Hepatocyte (in vitro differentiated cells): Measurements from ENCODE around the gene RAB27A. TPM values are rescaled to one million over a fixed set of nuclear protein-coding genes. Genes with fewer than 3 reads are reported as not detected.
A peak's percentile ranks its signal among the peaks of the same experiment; 100 is the strongest.

Experiments
- DNase-seq: peaks from one replicate; pipeline ENCODE4 v3.0.0-alpha.2; 2016; ENCODE audit warnings: low spot score
- H2AFZ ChIP-seq: fragments of 200-600 bp; sonication (generic); 2 replicates; pipeline ENCODE4 v1.6.0; 2016; ENCODE audit warnings: antibody characterized with exemption, mild to moderate bottlenecking
- H3K27ac ChIP-seq: fragments of 200-600 bp; sonication (generic); 2 replicates; pipeline ENCODE4 v1.5.1; 2016; ENCODE audit warnings: mild to moderate bottlenecking
- H3K27me3 ChIP-seq: fragments of 200-600 bp; sonication (generic); 2 replicates; pipeline ENCODE4 v1.6.1; 2016
- H3K36me3 ChIP-seq: fragments of 200-600 bp; sonication (generic); replicated peaks from 2 replicates; pipeline ENCODE4 v1.5.1; 2016; ENCODE audit warnings: low read depth; ENCODE audit not compliant: insufficient read depth
- H3K4me1 ChIP-seq: fragments of 200-600 bp; sonication (generic); 2 replicates; pipeline ENCODE4 v1.5.1; 2016; ENCODE audit warnings: mild to moderate bottlenecking, moderate library complexity; ENCODE audit not compliant: insufficient read depth
- H3K4me2 ChIP-seq: fragments of 200-600 bp; sonication (generic); 2 replicates; pipeline ENCODE4 v1.6.0; 2016
- H3K4me3 ChIP-seq: fragments of 200-600 bp; sonication (generic); 2 replicates; pipeline ENCODE4 v1.5.1; 2016; ENCODE audit warnings: mild to moderate bottlenecking
- H3K79me2 ChIP-seq: fragments of 200-600 bp; sonication (generic); 2 replicates; pipeline ENCODE4 v1.6.0; 2017; ENCODE audit warnings: mild to moderate bottlenecking
- H3K9me2 ChIP-seq: fragments of 200-600 bp; sonication (generic); replicated peaks from 2 replicates; pipeline ENCODE4 v1.6.0; 2017; ENCODE audit warnings: mild to moderate bottlenecking; ENCODE audit not compliant: insufficient read depth
- H3K9me3 ChIP-seq: fragments of 200-600 bp; sonication (generic); 2 replicates; pipeline ENCODE4 v1.5.1; 2016; ENCODE audit warnings: low read depth, mild to moderate bottlenecking
- H4K20me1 ChIP-seq: fragments of 200-600 bp; sonication (generic); 2 replicates; pipeline ENCODE4 v1.6.0; 2016; ENCODE audit warnings: mild to moderate bottlenecking; ENCODE audit not compliant: insufficient read depth, poor library complexity, severe bottlenecking
- CTCF ChIP-seq: fragments of 200-600 bp; sonication (generic); IDR thresholded peaks from 2 replicates; pipeline ENCODE4 v1.5.1; 2016; ENCODE audit warnings: antibody characterized with exemption, mild to moderate bottlenecking; ENCODE audit not compliant: poor library complexity
- EZH2 ChIP-seq: fragments of 200-600 bp; sonication (generic); IDR thresholded peaks from 2 replicates; pipeline ENCODE4 v1.6.1; 2016; ENCODE audit warnings: antibody characterized with exemption, mild to moderate bottlenecking, borderline replicate concordance
- EZH2phosphoT487 ChIP-seq: fragments of 200-600 bp; sonication (generic); IDR thresholded peaks from one replicate; pipeline ENCODE4 v1.6.1; 2018; ENCODE audit warnings: antibody characterized with exemption, mild to moderate bottlenecking, low read depth, moderate library complexity; ENCODE audit not compliant: unreplicated experiment, severe bottlenecking
- WGBS: methylation state at CpG from one replicate; pipeline ENCODE4 v1.1.6; 2016; ENCODE audit warnings: low lambda C conversion rate; ENCODE audit errors: missing lambda C conversion rate; 5-methylcytosine and 5-hydroxymethylcytosine counted together
- polyA plus RNA-seq: library from polyadenylated mRNA; unstranded; fragments of >200 nt; fragmentation: Nextera tagmentation; extraction: Ambion mirVana; gene quantifications from 2 replicates; pipeline ENCODE4 v1.2.1, GENCODE V29; 2016
- total RNA-seq: library from RNA; depleted of rRNA; stranded (reverse); fragments of >200 nt; gene quantifications from 2 replicates; pipeline ENCODE4 v1.2.3, GENCODE V29; 2014

The RAB27A gene
- total and polyA plus RNA-seq, 2 experiments from 2014 or later = 10.5 to 16.6 TPM

GRCh38 chr15:55170361-55170760 lies 119.3 kb downstream of the RAB27A start:
- TF ChIP-seq CTCF (no peak), EZH2phosphoT487 (no peak), EZH2 (no peak)
- no peaks in the 10 kb centered on the region for H3K9me3 ChIP-seq
- H3K79me2 ChIP-seq = no peaks in the 10 kb centered on the region
- no peak overlapping the region for H3K4me2 ChIP-seq
- H2AFZ ChIP-seq = no peak overlapping the region
- H4K20me1 ChIP-seq = no peaks in the 10 kb centered on the region
- no peak for DNase-seq
- 85% methylated on average over 4 of the region's 4 CpGs for WGBS
- no peaks in the 10 kb centered on the region for H3K36me3 ChIP-seq
- H3K27me3 ChIP-seq = no peaks in the 10 kb centered on the region
- no peak overlapping the region for H3K27ac ChIP-seq
- no peak overlapping the region for H3K4me3 ChIP-seq
- no peaks in the 10 kb centered on the region for H3K4me1 ChIP-seq
- H3K9me2 ChIP-seq = no peaks in the 10 kb centered on the region

GRCh38 chr15:55168350-55168974 lies 121.2 kb downstream of the RAB27A start:
- H3K27me3 ChIP-seq = no peaks in the 10 kb centered on the region
- H3K79me2 ChIP-seq = no peaks in the 10 kb centered on the region
- no peak overlapping the region for H3K4me3 ChIP-seq
- H3K4me1 ChIP-seq = no peaks in the 10 kb centered on the region
- H3K9me2 ChIP-seq = no peaks in the 10 kb centered on the region
- no peaks in the 10 kb centered on the region for H3K9me3 ChIP-seq
- no peak overlapping the region for H3K27ac ChIP-seq
- 71% methylated on average over 11 of the region's 11 CpGs for WGBS
- no peaks in the 10 kb centered on the region for H3K36me3 ChIP-seq
- no peak for TF ChIP-seq EZH2
- TF ChIP-seq CTCF = peak; percentile 71
- TF ChIP-seq EZH2phosphoT487 = no peak
- H3K4me2 ChIP-seq = no peak overlapping the region
- H2AFZ ChIP-seq = no peak overlapping the region
- no peaks in the 10 kb centered on the region for H4K20me1 ChIP-seq
- DNase-seq = peak; percentile 79

GRCh38 chr15:55164284-55164683 lies 125.3 kb downstream of the RAB27A start:
- DNase-seq = no peak
- Histone ChIP-seq H3K4me1 (no peaks in the 10 kb centered on the region), H2AFZ (no peak overlapping the region), H3K27ac (no peak overlapping the region), H3K9me3 (no peaks in the 10 kb centered on the region), H3K79me2 (no peaks in the 10 kb centered on the region), H3K9me2 (no peaks in the 10 kb centered on the region), H3K4me3 (no peak overlapping the region), H3K27me3 (no peaks in the 10 kb centered on the region), H3K36me3 (no peaks in the 10 kb centered on the region), H4K20me1 (no peaks in the 10 kb centered on the region), H3K4me2 (no peak overlapping the region)
- TF ChIP-seq EZH2phosphoT487 (no peak), EZH2 (no peak), CTCF (no peak)
- 75% methylated on average over 4 of the region's 4 CpGs for WGBS

Other genes with a start within 250 kb of the RAB27A start
- gene RSL24D1, start 92.9 kb downstream of the RAB27A start, total RNA-seq = 88.7 and 96.7 TPM in 2 replicates
- gene RSL24D1, start 92.9 kb downstream of the RAB27A start, polyA plus RNA-seq = 39.7 and 43.1 TPM in 2 replicates
- 32.8 and 35.0 TPM in 2 replicates for gene PIGBOS1, start 29.3 kb upstream of the RAB27A start, total RNA-seq
- gene PIGBOS1, start 29.3 kb upstream of the RAB27A start, polyA plus RNA-seq = 21.7 and 24.8 TPM in 2 replicates
- 9.0 and 12.1 TPM in 2 replicates for gene PIGB, start 29.4 kb upstream of the RAB27A start, total RNA-seq
- gene PIGB, start 29.4 kb upstream of the RAB27A start, polyA plus RNA-seq = 13.5 and 16.9 TPM in 2 replicates
- gene CCPG1, start 118.5 kb upstream of the RAB27A start, total RNA-seq = 38.9 and 39.1 TPM in 2 replicates
- 32.4 and 33.6 TPM in 2 replicates for gene CCPG1, start 118.5 kb upstream of the RAB27A start, polyA plus RNA-seq
- gene PIERCE2, start 118.7 kb upstream of the RAB27A start, total RNA-seq = 0.23 and 2.6 TPM in 2 replicates
- gene PIERCE2, start 118.7 kb upstream of the RAB27A start, polyA plus RNA-seq = 1.2 and 1.5 TPM in 2 replicates
- gene DNAAF4, start 218.4 kb upstream of the RAB27A start, total RNA-seq = 0.83 and 1.8 TPM in 2 replicates
- 0.80 and 2.2 TPM in 2 replicates for gene DNAAF4, start 218.4 kb upstream of the RAB27A start, polyA plus RNA-seq